Stimulated activated CD4-positive, alpha-beta T cell treated with anti-CD3 and anti-CD28 coated beads, Interleukin-12 subunit alpha, Interleukin-12 subunit beta, amount 100 ng/mL, for 24 hours (primary cell): ENCODE results near the gene CGGBP1.
"Not testable (repeated sequence)": the region's sequence is repeated elsewhere in the genome, so short reads cannot be mapped to it uniquely, and the experiment has no call there.

ENCODE experiments used
- DNase-seq, 2 experiments: peaks; one replicate each; pipeline ENCODE4 v3.0.0-alpha.2; 2020; ENCODE audit warnings: low read depth in 2 of 2

CGGBP1 gene

DNA sequence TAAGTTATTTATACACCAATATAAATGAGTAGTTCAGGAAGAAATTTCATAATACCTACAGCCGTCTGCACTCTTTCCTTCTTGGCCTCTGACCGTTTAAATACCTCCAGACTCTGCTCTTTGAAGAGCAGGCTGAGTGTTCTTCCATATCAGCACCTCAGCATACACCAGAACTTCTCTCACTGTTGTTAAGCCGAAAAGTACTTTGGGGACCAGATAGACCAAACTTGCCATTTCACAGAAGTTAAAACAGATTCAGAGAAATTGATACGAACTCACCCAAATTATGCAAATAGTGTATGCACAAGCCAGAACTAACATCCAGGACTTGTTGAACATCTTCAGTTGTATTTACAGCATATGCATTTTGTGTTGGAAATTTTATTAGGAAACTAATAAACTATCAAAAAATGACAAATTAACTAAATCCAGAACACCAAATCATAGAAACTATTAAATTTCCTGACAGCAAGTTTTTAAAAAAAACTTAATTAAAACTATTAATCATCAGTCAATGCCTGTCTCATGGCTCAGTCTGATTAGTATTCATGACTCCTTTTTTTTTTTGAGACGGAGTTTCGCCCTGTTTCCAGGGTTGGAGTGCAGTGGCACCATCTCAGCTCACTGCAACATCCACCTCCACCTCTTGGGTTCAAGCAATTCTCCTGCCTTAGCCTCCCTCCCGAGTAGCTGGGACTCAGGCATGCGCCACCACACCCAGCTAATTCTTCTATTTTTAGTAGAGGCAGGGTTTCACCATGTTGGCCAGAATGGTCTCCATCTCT, 24.1 kb downstream of the CGGBP1 start:
- no peak for DNase-seq

DNA sequence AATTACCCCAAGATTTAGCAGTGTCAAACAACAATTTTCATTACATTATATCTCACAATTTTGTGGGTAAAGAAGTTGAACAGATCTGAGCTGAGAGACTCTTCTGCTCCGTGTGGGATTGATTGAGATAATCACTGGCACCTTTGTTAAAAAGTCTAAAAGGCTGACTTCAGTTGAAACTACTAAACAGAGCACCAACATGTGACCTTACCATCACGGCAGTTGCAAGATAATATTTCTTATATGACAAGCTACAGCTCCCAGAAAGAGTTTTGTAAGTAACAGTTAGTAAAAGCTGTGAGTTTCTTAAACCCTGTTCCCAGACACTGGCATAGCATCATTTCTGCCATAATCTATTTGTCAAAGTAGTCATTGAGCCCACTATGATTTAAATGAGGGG, 25.0 kb downstream of the CGGBP1 start:
- DNase-seq = no peak

DNA sequence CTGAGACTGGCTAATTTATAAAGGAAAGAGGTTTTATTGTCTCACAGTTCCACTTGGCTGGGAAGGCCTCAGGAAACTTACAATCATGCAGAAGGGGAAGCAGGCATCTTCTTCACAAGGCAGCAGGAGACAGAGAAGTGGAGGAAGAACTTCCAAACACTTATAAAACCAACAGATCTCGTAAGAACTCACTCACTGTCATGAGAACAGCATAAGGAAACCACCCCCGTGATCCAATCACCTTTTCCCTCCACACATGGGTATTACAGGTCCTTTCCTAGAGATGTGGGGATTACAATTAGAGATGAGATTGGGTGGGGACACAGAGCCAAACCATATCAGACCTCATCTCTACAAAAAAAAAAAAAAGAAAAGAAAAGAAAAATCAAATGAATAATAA, 25.7 kb downstream of the CGGBP1 start:
- DNase-seq = no peak

DNA sequence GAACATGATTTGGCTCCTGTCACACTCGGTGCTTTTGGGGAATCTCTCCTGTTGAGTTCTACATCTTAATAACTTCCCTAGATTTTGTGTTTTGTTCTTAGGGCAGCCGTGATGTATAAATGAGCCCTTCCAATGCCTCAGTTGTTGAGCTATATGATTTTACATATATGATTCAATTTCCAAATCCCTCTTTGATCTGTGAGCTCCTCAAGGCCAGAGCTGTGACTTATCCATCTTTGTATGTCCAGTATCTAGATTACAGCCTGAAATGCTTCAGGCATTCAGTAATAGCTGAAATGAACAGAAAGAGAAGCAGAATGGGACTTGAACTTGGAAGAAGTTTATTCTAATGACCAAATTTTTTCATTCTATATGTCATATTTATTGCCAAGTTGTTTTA, 26.6 kb downstream of the CGGBP1 start:
- DNase-seq = no peak

DNA sequence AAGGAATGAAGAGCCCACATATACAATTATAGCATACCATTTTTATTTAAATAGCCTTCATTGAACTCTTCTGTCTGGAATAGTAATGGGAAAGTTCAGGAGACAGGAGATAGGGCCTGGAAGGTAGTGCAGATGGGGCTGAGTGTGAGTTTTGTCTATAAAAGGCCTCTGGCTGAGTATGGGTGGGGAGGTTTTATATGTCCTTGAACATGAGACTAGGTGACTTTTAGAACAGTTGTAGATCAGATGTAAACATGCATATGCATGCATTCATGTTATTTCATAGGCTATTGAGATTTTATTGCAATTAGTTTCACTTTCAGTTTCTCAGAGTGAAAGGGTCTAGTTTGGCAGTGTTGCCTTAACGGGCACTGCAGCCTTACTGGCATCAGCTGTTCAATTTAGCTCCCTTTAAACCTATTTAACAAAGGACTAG, 27.1 kb downstream of the CGGBP1 start:
- no peak for DNase-seq

DNA sequence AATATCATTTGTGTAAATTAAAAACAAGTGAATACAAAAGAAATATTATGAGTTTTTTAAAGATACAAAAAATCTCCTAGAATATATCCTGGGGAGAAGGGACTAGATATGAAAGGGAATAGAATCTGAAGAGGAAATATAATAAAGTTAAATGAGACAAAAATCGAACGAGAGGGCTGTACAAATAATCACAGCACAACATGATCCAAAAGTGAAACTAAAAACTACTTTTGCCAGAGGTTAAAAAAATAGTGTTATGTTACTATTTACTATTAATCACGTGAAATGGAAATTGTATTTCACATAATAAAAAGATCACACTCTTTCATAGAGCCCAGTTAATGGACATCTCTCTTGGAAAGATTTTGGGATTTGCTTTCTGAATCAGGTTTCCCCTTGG, 28.6 kb downstream of the CGGBP1 start:
- DNase-seq = no peak

DNA sequence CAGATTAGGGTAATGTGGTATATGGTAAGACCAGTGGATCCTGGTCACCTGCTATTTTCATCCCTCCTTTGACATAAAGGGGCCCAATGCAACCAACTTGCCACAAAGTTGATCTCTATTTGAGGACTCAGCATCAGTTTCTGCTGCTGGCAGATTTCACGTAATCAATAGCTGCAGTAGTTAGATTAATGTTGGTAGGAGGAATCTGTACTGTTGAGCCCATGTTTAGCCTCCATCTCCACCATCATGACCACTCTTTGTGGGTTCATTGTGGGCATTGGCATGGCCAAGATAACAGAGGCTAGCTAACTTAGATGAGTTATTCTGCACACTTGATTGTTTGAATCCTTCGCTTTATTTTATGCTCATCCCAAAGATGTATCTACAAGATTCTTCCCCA, 29.9 kb downstream of the CGGBP1 start:
- DNase-seq = no peak

DNA sequence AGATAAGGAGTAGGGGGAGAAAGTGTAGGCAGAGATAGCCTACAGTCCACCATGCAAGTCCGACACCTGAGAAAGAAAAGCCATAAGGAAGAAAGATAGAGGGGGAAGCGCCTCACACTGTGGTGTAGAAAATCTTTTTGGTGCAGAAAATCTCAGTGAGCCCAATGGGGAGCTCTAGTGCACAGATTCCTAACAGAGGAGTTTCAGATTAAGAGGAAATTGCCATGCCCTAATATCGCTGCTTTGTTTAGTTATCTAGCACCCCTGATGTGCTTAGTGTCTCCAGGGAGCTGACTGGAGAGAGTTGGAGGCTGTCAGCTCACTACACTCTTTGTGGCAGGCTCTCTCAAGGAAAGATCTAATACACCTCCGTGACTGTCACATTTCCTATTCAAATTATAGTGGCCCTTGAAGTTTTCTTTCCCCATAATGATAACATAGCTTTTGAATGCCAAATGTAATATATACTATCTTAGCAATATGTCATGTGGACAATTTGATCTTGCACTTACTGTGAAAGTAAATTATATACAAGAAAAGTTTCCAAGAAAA, 33.7 kb downstream of the CGGBP1 start:
- DNase-seq = no peak

DNA sequence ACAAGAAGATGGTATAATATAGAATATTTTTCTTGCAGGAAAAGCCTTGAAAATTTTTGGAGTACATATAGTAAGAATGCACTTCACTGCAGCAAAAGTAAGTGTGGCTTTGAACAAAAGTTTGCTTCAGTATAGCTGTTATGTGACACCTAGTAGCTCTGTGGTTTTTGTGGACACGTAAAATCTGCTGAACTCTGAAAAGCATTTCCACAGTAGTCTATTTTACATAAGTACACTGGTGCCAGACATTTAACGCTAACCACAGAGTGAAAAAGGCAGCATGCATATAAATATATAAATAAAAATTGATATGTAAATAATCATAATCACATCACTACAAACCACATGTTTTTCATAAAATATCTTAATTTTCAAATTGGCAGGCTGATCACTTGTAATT, 39.8 kb downstream of the CGGBP1 start:
- no peak for DNase-seq

DNA sequence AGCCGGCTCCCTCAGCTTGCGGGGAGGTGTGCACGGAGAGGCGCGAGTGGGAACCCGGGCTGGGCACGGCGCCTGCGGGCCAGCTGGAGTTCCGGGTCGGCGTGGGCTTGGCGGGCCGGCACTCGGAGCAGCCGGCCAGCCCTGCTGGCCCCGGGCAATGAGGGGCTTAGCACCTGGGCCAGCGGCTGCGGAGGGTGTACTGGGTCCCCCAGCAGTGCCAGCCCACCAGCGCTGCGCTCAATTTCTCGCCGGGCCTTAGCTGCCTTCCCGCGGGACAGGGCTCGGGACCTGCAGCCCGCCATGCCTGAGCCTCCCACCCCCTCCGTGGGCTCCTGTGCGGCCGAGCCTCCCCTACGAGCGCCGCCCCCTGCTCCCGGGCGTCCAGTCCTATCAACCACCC, 43.1 kb downstream of the CGGBP1 start:
- not testable (repeated sequence) for DNase-seq

DNA sequence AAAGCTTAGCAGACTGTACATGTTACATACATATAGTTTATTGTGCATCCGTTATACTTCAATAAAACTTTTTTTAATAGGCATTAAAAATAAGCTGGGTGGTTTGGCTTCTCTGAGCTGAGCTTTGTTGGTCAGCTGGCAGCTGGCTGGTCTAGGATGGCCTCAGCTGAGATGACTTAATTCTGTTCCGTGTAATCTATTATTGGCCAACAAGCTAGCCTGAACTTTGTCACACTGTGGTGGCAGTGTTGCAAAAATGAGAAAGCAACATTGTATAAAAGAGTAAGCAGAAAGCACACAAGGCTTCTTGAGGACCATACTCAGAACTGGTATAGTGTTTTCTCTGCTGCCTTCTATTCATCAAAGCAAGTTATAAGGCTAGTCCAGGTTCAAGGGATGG, 45.2 kb downstream of the CGGBP1 start:
- DNase-seq = no peak

DNA sequence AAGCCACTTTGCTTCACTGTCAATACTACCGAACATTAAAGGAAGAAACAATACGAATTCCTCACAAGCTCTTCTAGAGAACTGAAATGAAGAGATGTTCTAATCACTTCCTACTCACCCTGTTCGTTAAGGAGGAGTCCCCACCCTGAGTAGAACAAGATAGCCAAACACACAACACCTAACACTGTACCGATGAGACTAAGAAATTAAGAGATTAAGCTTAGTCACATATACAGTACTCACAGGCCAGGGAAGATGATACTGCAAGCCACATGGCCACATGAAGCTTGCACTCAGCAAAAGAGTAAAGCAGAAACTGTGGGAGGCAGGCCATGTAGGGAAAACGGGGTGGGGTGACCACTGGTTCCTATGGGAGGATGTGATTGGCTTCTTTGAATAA, 48.0 kb downstream of the CGGBP1 start:
- DNase-seq = no peak

DNA sequence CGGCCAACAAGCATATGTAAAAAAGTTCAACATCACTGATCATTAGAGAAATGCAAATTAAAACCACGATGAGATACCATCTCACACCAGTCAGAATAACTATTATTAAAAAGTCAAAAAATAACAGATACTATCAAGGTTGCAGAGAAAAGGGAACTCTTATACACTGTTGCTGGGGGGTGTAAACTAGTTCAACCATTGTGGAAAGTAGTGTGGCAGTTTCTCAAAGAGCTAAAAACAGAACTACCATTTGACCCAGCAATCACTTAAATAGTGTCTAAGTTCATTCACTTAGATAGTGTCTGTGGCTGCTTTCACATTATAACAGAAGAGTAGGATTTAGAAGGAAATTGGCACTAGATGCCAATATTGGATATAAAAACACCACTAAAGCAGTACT, 49.7 kb downstream of the CGGBP1 start:
- DNase-seq = no peak

DNA sequence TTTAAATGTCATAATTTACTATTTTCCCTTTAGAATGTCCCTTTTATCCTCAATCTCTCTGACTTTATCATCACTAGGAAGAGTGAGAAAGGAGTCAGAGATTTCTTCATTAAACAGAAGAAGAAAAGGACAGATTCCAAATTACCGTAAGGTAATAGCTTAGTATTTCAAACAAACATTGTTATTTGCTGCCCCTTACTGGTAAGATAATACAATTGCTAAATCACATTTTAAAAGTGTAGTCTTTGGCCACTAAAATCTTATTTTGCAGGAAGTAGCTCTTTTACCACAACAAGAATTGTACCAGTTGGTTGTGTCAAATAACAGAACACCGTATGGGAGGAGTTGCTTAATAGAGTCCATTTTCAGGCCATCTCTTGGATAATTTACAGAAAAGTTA, 53.7 kb downstream of the CGGBP1 start:
- no peak for DNase-seq

DNA sequence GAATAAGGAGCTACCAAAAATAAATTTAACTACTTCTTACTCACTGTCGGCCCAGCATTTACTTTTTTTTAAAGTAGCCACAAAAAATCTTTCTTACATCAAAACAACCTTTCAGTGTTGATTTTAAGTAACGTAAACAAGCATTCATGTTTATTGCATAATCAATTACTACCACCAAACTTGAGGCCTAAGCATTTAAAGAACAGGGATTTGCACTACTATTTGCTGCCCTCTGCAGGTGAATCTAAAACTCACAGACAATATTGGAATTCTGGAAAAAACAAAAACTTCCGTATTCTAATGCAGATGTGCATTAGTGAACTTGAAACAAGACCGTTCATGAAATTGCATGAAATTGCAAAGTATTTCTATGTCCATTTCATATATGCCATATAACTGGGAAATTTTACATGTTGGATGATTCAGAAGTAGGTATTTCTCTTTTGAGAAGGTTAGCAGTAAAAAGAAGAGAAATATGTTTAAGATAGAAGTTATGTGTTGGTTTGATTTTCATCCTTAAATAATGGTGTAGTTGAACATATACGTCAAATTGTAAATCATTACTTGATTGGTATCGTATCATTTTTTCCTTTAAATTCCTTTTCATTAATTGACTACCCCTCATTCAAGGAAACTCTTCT, 55.6 kb downstream of the CGGBP1 start:
- no peak for DNase-seq

DNA sequence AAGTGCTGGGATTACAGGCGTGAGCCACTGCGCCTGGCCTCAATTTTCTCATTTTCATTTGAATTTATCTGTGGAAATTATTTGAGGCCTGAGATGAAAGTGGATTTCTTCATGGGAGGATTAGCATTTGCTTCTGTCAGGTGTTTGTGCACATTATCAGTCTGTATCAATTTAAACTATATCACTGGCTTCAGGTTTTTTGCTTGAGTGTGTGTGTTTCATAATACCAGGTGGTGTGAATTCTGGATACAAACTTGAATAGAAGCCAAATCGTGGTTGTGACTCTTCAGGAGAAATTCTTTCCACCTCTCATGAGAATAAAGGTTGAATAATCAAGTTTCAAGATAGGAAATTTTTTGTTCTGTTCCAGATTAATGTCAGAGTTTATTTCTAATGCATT, 56.4 kb downstream of the CGGBP1 start:
- DNase-seq = no peak
